NCI-H2029 treated with DMSO at 0.1 percent for 48 hours (cell line): ENCODE results near the gene KCNIP4.

Source experiments
- DNase-seq: peaks from one replicate; lab custom pipeline; 2025; lab: John Stamatoyannopoulos, UW

KCNIP4 gene

DNA sequence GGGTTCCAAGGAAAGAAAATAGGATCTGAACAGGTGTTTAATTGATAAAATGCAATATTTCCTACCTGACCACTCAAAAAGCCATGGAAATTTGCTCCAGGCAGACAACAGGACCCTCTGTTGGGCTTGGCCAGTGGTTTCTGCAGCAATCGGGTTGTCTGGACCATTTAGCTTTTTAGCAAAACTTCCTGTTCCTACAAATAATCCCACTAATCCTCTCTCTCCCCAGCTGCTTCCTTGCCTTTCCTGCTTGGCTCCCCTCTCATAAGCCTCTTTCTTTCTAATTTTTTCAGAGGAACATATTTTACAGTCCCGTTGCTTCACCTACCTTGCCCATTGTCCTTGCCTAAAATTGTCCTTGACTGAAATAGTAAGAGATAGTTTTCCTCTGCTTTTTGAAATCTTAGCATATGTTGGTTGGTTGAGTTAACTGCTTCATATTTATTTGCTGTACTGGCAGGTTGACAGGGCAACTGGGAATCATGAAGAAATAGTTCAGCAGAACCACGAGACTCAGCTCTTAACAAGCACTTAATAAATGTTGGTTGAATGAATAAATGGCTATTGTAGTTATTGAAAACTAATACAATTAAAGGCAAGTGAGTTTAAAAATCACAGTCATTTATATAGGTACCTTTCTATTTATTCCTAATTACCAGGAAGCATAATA is 259.8 kb downstream of the KCNIP4 start:
- no peak for DNase-seq

- no peak for DNase-seq
Measured at GRCh38 chr4:21685911-21686310, 262.7 kb downstream of the KCNIP4 start.

- no peak for DNase-seq
Measured at GRCh38 chr4:21680326-21680898, 268.2 kb downstream of the KCNIP4 start.

- DNase-seq, result no peak
Measured at GRCh38 chr4:21678711-21679110, 269.9 kb downstream of the KCNIP4 start.

DNA sequence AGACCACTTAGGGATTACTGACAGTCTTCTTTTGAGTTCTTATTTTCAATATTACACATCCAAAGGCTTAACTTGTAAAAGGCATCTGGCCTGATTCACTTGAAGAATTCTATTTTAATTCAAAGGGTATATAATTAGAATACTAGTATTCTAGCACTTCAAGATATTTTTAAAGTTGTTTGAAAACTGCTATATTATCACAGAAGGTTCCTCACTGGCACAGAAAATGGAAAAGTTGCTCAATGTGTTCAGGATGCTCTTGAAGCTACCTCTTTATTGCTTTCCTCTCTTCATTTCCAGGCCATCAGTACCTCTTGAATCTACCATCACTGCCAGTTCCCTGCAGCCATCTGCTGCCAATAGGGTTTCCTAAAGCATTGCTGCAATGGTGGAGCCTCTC is 271.4 kb downstream of the KCNIP4 start:
- DNase-seq, result no peak

GRCh38 chr4:21664355-21664754 is 284.2 kb downstream of the KCNIP4 start:
- DNase-seq, result no peak

DNA sequence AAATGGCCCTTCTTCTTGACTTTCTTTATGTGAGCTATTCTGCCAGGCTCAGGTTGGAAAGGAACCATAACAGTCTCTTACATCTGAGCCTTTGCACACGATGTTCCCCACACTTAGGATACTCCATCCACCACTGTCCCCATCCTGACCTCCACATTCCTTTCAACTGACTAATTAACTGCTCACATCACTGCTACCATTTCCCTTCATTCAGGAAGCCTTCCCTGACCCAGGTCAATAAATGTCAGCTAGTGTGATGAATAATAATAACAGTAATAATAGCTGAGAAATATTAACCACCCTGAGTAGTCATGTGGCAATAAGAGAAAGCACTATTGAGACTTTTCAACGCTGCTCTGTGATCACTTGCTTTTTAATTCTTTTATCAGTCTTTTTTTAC is 291.7 kb downstream of the KCNIP4 start:
- DNase-seq, result no peak

DNA sequence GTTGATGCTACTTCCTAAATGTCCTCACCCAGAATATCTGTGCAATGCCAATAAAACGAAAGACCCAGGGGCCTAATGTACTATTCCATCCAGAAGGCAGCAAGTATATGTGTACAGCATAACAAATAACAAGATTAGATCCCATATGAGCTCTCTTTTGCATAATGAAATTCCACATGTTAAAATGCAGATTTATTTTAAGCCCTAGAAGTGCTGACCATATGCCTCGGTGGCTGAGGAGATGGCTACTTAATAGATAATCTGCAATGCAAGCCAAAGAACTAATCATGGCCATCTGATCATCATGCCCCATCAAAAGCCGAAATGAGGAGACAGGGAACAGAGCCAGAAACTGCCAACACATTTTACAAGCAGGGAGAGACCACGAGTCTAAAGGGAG is 293.5 kb downstream of the KCNIP4 start:
- no peak for DNase-seq

GRCh38 chr4:21652508-21653231 is 295.9 kb downstream of the KCNIP4 start:
- DNase-seq, result no peak

GRCh38 chr4:21649391-21650090 is 299.0 kb downstream of the KCNIP4 start:
- DNase-seq, result no peak

GRCh38 chr4:21645776-21646175 is 302.8 kb downstream of the KCNIP4 start:
- no peak for DNase-seq

- DNase-seq, result no peak
Measured at GRCh38 chr4:21641696-21642095, 306.9 kb downstream of the KCNIP4 start.

DNA sequence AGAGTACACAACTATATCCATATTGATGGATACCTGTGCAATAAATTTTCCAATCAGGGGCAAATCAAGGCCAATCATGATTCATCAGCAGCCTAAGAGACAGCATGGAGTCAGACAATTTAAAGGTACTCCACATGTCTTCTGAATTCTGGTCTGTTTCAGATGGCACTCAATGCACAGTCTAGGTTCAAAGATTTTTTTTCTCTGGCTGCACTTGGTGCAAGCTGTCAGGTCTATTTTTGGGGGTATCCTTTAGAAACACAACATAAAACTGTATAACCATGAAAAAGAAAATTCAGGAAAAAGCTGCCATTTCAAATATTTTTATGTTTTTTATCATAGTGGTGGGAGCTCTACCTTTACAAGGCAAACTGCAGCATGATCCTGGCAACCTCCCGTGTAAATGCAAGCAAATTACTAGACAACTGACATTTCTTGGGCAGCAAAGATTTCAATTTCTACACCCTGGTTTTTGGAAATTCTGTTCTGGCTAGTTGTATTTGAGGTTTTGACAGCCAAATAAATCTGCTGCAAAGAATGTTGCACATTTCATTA is 310.3 kb downstream of the KCNIP4 start:
- no peak for DNase-seq

GRCh38 chr4:21628916-21629610 is 319.5 kb downstream of the KCNIP4 start:
- DNase-seq, result no peak

GRCh38 chr4:21628116-21628670 is 320.4 kb downstream of the KCNIP4 start:
- DNase-seq, result no peak

DNA sequence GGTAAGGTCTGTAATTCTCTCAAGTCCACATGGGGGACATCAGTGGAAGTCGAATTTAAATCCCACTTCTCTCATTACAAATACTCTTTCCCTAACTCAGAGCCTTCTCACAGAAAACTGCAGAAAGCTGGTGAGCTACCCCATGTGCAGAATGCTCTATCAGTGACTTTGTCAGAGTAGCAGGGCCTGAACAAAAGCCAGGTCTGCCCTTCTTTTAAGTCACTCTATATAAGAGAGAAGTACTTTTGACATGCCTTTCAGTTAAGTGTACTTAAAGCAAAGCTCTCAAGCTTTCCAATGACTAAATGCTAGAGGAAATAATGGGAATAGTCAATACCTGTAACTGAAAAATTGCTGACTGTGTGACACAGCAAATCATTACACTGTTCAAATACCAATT is 323.1 kb downstream of the KCNIP4 start:
- no peak for DNase-seq

GRCh38 chr4:21605006-21605405 is 343.6 kb downstream of the KCNIP4 start:
- DNase-seq, result no peak

DNA sequence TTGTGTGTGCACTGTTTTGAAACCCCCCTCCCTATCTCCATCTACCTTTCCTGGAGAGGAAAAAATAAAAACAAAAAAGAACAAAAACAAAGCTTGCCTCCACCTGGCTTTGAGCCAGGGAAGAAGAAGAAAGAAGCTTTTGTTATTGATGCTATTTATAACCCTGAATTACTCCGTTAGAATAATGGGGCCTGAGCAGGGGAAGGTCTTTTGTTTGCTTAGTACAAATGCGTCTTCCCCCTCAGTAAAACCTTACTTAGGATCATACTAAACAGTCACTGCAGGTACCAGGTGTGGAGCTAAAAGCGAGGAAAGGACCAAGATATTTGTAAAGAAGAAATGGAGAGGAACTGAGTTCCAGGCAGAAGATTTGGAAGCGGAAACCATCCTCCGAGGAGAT is 352.1 kb downstream of the KCNIP4 start:
- DNase-seq, result no peak

GRCh38 chr4:21593671-21594001 is 354.9 kb downstream of the KCNIP4 start:
- DNase-seq, result no peak

DNA sequence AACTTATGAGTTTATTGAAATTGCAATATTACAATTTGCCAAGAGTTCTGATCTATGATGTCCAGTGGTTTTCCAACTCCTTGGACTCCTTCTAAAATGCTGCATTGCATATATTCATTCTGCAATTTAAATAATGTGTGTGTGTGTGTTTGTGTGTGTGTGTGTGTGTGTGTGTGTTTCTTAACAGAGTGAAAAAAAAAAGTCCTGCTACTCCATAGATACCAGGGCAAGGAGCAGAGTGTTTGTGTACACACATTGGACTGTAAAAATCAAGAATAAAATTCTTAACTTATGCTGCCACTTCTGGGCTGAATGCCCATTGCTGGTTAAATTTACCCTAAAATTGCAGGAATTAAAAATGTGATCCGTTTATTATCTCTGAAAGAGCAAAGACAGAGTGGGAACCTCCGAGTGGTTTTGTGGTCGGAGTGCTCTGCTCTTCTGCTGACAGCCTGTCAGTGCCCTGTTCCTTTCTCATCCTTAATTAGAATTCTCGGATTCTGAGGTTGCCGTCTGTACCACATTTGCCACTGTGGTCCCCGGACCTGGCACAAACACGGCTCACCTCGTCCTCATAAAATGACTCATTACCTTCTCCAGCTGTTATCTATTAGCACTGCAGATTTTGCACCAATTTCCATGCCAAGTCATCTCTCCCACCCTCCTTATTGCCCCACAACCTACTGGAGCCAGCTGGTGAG is 355.5 kb downstream of the KCNIP4 start:
- no peak for DNase-seq

DNA sequence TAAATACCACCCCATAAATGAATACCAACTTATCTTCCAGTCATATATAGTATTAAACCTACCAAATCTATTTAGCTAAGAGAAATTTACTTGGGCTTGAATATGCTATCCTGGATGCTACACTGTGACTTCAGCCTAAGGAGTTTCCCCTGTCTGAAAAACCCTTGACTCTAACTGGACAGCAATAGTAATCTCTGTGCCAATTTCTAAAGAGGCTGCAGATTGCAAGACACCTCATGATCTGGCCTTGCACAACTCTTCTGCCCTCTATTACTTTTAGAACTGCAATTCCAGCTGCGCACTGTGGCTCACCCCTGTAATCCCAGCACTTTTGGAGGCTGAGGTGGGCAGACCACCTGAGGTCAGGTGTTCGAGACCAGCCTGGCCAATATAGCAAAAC is 371.5 kb downstream of the KCNIP4 start:
- DNase-seq, result no peak
